HG03280 (cell line): ENCODE results near the gene TBCCD1.

Experiments
- ATAC-seq: cut with Tn5 transposase; IDR thresholded peaks from one replicate; pipeline ENCODE4 v1.9.1; 2021; ENCODE audit warnings: mild to moderate bottlenecking, moderate library complexity; ENCODE audit not compliant: unreplicated experiment

The TBCCD1 gene

GRCh38 chr3:186497608-186498007 is 69.5 kb downstream of the TBCCD1 start:
- no peak for ATAC-seq

- ATAC-seq: no peak
These were observed 70.5 kb downstream of the TBCCD1 start for GRCh38 chr3:186496635-186497034.
